GM19395 (cell line): ENCODE results near the gene CCDC60.

Experiments
- ATAC-seq: cut with Tn5 transposase; IDR thresholded peaks from one replicate; pipeline ENCODE4 v1.9.1; 2021; ENCODE audit warnings: mild to moderate bottlenecking, moderate library complexity; ENCODE audit not compliant: unreplicated experiment

The CCDC60 gene

GRCh38 chr12:119440803-119441360 lies 106.4 kb downstream of the CCDC60 start:
- no peak for ATAC-seq

GRCh38 chr12:119444462-119445044 lies 110.0 kb downstream of the CCDC60 start:
- no peak for ATAC-seq

- ATAC-seq, result no peak
These were observed 111.9 kb downstream of the CCDC60 start for GRCh38 chr12:119446459-119446858.

- ATAC-seq, result no peak
These were observed 112.6 kb downstream of the CCDC60 start for GRCh38 chr12:119447126-119447525.

GRCh38 chr12:119447618-119448017 lies 113.1 kb downstream of the CCDC60 start:
- peak; percentile 56 for ATAC-seq

GRCh38 chr12:119448611-119449131 lies 114.1 kb downstream of the CCDC60 start:
- ATAC-seq, result no peak

GRCh38 chr12:119450771-119451170 lies 116.2 kb downstream of the CCDC60 start:
- no peak for ATAC-seq

- no peak for ATAC-seq
These were observed 122.3 kb downstream of the CCDC60 start for GRCh38 chr12:119456824-119457223.

GRCh38 chr12:119457271-119457670 lies 122.7 kb downstream of the CCDC60 start:
- no peak for ATAC-seq

GRCh38 chr12:119459481-119459880 lies 125.0 kb downstream of the CCDC60 start:
- ATAC-seq, result no peak

GRCh38 chr12:119460876-119461275 lies 126.3 kb downstream of the CCDC60 start:
- ATAC-seq, result no peak

GRCh38 chr12:119461636-119462214 lies 127.2 kb downstream of the CCDC60 start:
- no peak for ATAC-seq

- no peak for ATAC-seq
These were observed 128.8 kb downstream of the CCDC60 start for GRCh38 chr12:119463211-119463926.

- ATAC-seq, result no peak
These were observed 133.8 kb downstream of the CCDC60 start for GRCh38 chr12:119468296-119468695.

- no peak for ATAC-seq
These were observed 141.1 kb downstream of the CCDC60 start for GRCh38 chr12:119475650-119476049.

GRCh38 chr12:119476951-119477350 lies 142.4 kb downstream of the CCDC60 start:
- no peak for ATAC-seq

GRCh38 chr12:119479121-119479561 lies 144.6 kb downstream of the CCDC60 start:
- ATAC-seq, result no peak

GRCh38 chr12:119480551-119480950 lies 146.0 kb downstream of the CCDC60 start:
- no peak for ATAC-seq

GRCh38 chr12:119486599-119487154 lies 152.1 kb downstream of the CCDC60 start:
- no peak for ATAC-seq

GRCh38 chr12:119491814-119492213 lies 157.3 kb downstream of the CCDC60 start:
- no peak for ATAC-seq

GRCh38 chr12:119500209-119500608 lies 165.7 kb downstream of the CCDC60 start:
- ATAC-seq, result no peak
